Calu3 (cell line): ENCODE results near the gene POLA1. TPM values are rescaled to one million over a fixed set of nuclear protein-coding genes. Genes with fewer than 3 reads are reported as not detected.

ENCODE experiments used
- BruUV-seq: library from RNA; stranded (reverse); fragments of 400-500 nt; replicated peaks from 2 replicates; lab custom pipeline; 2021; lab: Mats Ljungman, UMichigan
- CTCF ChIA-PET: fragments of 300-600 bp; sonication (Branson Sonifier 250); formaldehyde crosslinking; loops from one replicate; lab custom pipeline; 2022; ENCODE audit warnings: antibody characterized with exemption; lab: Charles Lee
- DNase-seq: peaks from one replicate; pipeline ENCODE4 v3.0.0; 2022
- H3K27ac Mint-ChIP-seq: one replicate; pipeline ENCODE4 v1.8.0; 2022; ENCODE audit warnings: mixed read lengths; ENCODE audit not compliant: unreplicated experiment
- H3K27me3 Mint-ChIP-seq: one replicate; pipeline ENCODE4 v1.8.0; 2022; ENCODE audit warnings: mixed read lengths; ENCODE audit not compliant: unreplicated experiment
- H3K36me3 Mint-ChIP-seq: one replicate; pipeline ENCODE4 v1.8.0; 2022; ENCODE audit warnings: mild to moderate bottlenecking, moderate library complexity, mixed read lengths; ENCODE audit not compliant: insufficient read depth, unreplicated experiment
- H3K4me1 Mint-ChIP-seq: one replicate; pipeline ENCODE4 v1.8.0; 2022; ENCODE audit warnings: mild to moderate bottlenecking, low read depth, mixed read lengths; ENCODE audit not compliant: unreplicated experiment
- H3K4me3 Mint-ChIP-seq: one replicate; pipeline ENCODE4 v1.8.0; 2022; ENCODE audit warnings: mild to moderate bottlenecking, low read depth, moderate library complexity, mixed read lengths; ENCODE audit not compliant: unreplicated experiment
- H3K9me3 Mint-ChIP-seq: one replicate; pipeline ENCODE4 v1.8.0; 2022; ENCODE audit warnings: low read depth, mixed read lengths; ENCODE audit not compliant: unreplicated experiment
- CTCF ChIP-seq: fragments of 200-600 bp; IDR thresholded peaks from one replicate; pipeline ENCODE4 v1.8.0; 2022; ENCODE audit warnings: antibody characterized with exemption; ENCODE audit not compliant: unreplicated experiment
- intact Hi-C: fragments of 100-400 bp; cut with micrococcal nuclease; formaldehyde crosslinking; loops from one replicate; pipeline ENCODE4 v1.10.0; 2022; ENCODE audit not compliant: unreplicated experiment
- total RNA-seq: library from RNA; stranded (reverse); gene quantifications from 2 replicates; pipeline ENCODE4 v1.2.3, GENCODE V29; 2022

The POLA1 gene
- total RNA-seq, 1 experiment from 2014 or later = 25.2 TPM

- no peak overlapping the region for H3K27ac Mint-ChIP-seq
- CTCF ChIA-PET = no interaction called here
- no TSS peak for BruUV-seq
- no peaks in the 10 kb centered on the region for H3K36me3 Mint-ChIP-seq
- H3K4me1 Mint-ChIP-seq = no peaks in the 10 kb centered on the region
- H3K4me3 Mint-ChIP-seq = no peak overlapping the region
- no peaks in the 10 kb centered on the region for H3K27me3 Mint-ChIP-seq
- TF ChIP-seq CTCF = no peak
- no peaks in the 10 kb centered on the region for H3K9me3 Mint-ChIP-seq
- intact Hi-C loops = no loop called here
- no peak for DNase-seq
These were observed 54.5 kb downstream of the POLA1 start for GRCh38 chrX:24748196-24748595.

DNA sequence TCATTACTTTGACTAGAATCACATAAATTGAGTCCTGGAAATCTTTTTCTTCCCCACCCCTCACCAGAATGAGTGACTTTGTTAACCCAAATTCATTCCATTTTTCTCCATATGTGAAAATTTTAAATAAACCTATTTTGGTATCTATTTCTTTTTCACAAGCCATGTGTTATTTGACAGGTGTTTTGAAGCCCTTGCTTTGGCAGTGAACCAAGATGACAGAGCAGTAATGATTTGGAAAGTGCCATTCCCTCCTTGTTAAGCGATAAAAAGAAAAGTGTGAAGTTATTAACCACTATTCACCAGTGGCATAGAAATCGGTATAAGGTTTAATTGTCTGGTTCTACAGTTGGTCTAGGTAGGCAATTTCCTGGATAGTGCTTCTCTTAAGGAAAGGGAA lies 66.1 kb downstream of the POLA1 start:
- peaks cover 7% of the 10 kb centered on the region for H3K36me3 Mint-ChIP-seq
- H3K27ac Mint-ChIP-seq = no peak overlapping the region
- H3K4me1 Mint-ChIP-seq = no peaks in the 10 kb centered on the region
- CTCF ChIA-PET = no interaction called here
- H3K27me3 Mint-ChIP-seq = no peaks in the 10 kb centered on the region
- no peak for DNase-seq
- no peak for TF ChIP-seq CTCF
- BruUV-seq = no TSS peak
- intact Hi-C loops = no loop called here
- no peak overlapping the region for H3K4me3 Mint-ChIP-seq
- no peaks in the 10 kb centered on the region for H3K9me3 Mint-ChIP-seq

DNA sequence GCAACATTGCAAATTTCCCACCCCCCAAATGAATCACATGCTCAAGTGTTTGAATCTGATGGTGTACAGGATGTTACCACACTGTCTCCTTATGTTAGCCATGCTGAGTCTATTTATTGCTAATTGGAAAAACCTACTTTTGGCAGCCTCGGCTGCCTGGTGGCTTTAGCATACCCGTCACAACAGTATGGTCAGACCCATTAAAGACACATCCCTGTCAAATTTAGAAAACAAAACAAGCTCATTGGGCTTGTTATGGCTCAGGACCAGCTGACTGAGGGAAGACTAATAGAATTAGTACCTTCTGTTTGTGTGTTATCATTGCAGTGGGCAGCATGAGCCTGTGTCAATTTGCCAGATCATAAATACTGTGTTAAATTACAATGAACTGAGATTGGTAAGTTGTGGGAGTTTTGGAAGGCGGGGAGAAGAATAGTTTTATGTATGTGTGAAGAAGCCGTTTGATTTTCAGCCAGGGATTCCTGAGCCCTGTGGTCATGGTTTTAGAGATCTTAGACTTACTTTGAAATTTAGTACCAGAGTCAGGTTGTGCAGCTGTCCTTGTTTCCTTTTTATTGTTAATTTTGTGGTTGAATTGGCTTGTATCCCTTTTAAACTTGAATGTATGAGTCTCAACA lies 66.8 kb downstream of the POLA1 start:
- no peak overlapping the region for H3K4me3 Mint-ChIP-seq
- no peak for DNase-seq
- H3K27ac Mint-ChIP-seq = no peak overlapping the region
- H3K36me3 Mint-ChIP-seq = peaks cover 11% of the 10 kb centered on the region
- no peaks in the 10 kb centered on the region for H3K9me3 Mint-ChIP-seq
- CTCF ChIA-PET = no interaction called here
- H3K27me3 Mint-ChIP-seq = no peaks in the 10 kb centered on the region
- TF ChIP-seq CTCF = no peak
- intact Hi-C loops = no loop called here
- no TSS peak for BruUV-seq
- H3K4me1 Mint-ChIP-seq = no peaks in the 10 kb centered on the region

- no TSS peak for BruUV-seq
- no peaks in the 10 kb centered on the region for H3K9me3 Mint-ChIP-seq
- no peak overlapping the region for H3K27ac Mint-ChIP-seq
- H3K4me3 Mint-ChIP-seq = no peak overlapping the region
- peaks cover 11% of the 10 kb centered on the region for H3K36me3 Mint-ChIP-seq
- no peaks in the 10 kb centered on the region for H3K4me1 Mint-ChIP-seq
- CTCF ChIA-PET = no interaction called here
- TF ChIP-seq CTCF = no peak
- no peak for DNase-seq
- no peaks in the 10 kb centered on the region for H3K27me3 Mint-ChIP-seq
- intact Hi-C loops = no loop called here
These were observed 67.6 kb downstream of the POLA1 start for GRCh38 chrX:24761306-24761705.
